Renal cortex interstitium (tissue), 11 donors: ENCODE results near the gene COL1A2. TPM values are rescaled to one million over a fixed set of nuclear protein-coding genes. Genes with fewer than 3 reads are reported as not detected.

Source experiments
- DNase-seq, 11 donors: peaks; one replicate each; pipeline ENCODE4 v3.0.0-alpha.2; 2013; ENCODE audit warnings: low read depth in 9 of 11, low spot score in 4 of 11; ENCODE audit errors: extremely low read depth in 1 of 11
- polyA plus RNA-seq, 3 donors: library from polyadenylated mRNA; unstranded; fragments of 120-200 nt; gene quantifications; one replicate each; pipeline ENCODE4 v1.2.1, GENCODE V29; 2013; ENCODE audit not compliant: insufficient read length in 3 of 3

The COL1A2 gene
- polyA plus RNA-seq, 3 donors, result 650 to 944 (median 656) TPM

GRCh38 chr7:94422827-94423460 is 28.2 kb downstream of the COL1A2 start:
- DNase-seq, result no peak

- DNase-seq, result no peak
Observed at GRCh38 chr7:94423863-94424735, 29.4 kb downstream of the COL1A2 start.

GRCh38 chr7:94425546-94425945 is 30.9 kb downstream of the COL1A2 start:
- DNase-seq, result no peak

- DNase-seq, result no peak
Observed at GRCh38 chr7:94426980-94427875, 32.5 kb downstream of the COL1A2 start.

GRCh38 chr7:94429153-94429552 is 34.5 kb downstream of the COL1A2 start:
- no peak for DNase-seq

GRCh38 chr7:94431176-94431575 is 36.5 kb downstream of the COL1A2 start:
- DNase-seq, result no peak

- DNase-seq, result no peak
Observed at GRCh38 chr7:94431619-94432280, 37.1 kb downstream of the COL1A2 start.

- no peak for DNase-seq
Observed at GRCh38 chr7:94432281-94432670, 37.6 kb downstream of the COL1A2 start.

GRCh38 chr7:94432817-94433216 is 38.1 kb downstream of the COL1A2 start:
- DNase-seq, result no peak

- no peak for DNase-seq
Observed at GRCh38 chr7:94433224-94433623, 38.5 kb downstream of the COL1A2 start.

GRCh38 chr7:94434042-94434441 is 39.3 kb downstream of the COL1A2 start:
- no peak for DNase-seq

GRCh38 chr7:94436018-94436604 is 41.4 kb downstream of the COL1A2 start:
- DNase-seq, result peak in 10 of 11 donors; percentile 46 to 81 (median 56)

- no peak for DNase-seq
Observed at GRCh38 chr7:94436700-94437099, 42.0 kb downstream of the COL1A2 start.

GRCh38 chr7:94439893-94440381 is 45.2 kb downstream of the COL1A2 start:
- no peak for DNase-seq

GRCh38 chr7:94440451-94441039 is 45.9 kb downstream of the COL1A2 start:
- DNase-seq, result no peak

- DNase-seq, result no peak
Observed at GRCh38 chr7:94441138-94441537, 46.4 kb downstream of the COL1A2 start.

- DNase-seq, result no peak
Observed at GRCh38 chr7:94442639-94443038, 47.9 kb downstream of the COL1A2 start.

GRCh38 chr7:94444813-94445212 is 50.1 kb downstream of the COL1A2 start:
- DNase-seq, result no peak
